Measurements from ENCODE around the gene MYL9.
A peak's percentile ranks its signal among the peaks of the same experiment; 100 is the strongest.
"Not testable (repeated sequence)": the region's sequence is repeated elsewhere in the genome, so short reads cannot be mapped to it uniquely, and the experiment has no call there.

The MYL9 gene

DNA sequence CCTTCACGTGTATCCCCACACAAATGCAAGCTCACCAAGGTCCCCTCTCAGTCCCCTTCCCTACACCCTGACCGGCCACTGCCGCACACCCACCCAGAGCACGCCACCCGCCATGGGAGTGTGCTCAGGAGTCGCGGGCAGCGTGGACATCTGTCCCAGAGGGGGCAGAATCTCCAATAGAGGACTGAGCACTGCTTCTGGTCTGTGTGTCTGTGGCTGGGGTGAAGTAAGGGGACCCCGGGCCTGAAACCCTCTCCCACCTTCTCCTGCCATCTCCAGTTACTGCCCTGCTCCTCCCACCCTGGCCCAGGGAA lies 8.3 kb downstream of the MYL9 start:
- no peak for DNase-seq (ENCODE audit: low read depth in 2 of 2)

- no peak for DNase-seq (ENCODE audit: low read depth in 2 of 2)
Measured at GRCh38 chr20:36549942-36550789, 8.8 kb downstream of the MYL9 start.

- no peak for DNase-seq (ENCODE audit: low read depth in 2 of 2)
Measured at GRCh38 chr20:36550790-36551299, 9.5 kb downstream of the MYL9 start.

GRCh38 chr20:36555248-36555647 lies 13.9 kb downstream of the MYL9 start:
- DNase-seq (ENCODE audit: low read depth in 2 of 2): no peak

- DNase-seq (ENCODE audit: low read depth in 2 of 2): no peak
Measured at GRCh38 chr20:36562724-36563123, 21.4 kb downstream of the MYL9 start.

DNA sequence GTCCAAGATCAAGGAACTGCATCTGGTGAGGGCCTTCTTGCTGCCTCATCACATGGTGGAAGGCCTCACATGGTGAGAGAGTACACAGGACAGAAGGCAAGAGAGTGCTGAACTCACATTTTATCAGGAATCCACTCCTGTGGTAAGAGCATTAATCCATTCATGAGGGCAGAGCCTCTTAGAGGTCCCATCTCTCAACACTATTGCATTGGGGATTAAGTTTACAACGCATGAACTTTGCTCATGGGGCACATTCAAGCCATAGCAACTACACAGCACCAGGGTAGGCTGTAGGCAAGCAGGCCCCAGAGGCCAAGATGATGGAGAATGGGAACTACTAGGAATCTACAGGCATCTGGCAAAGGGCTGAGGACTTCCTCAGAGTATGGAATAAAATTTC lies 22.1 kb downstream of the MYL9 start:
- no peak for DNase-seq (ENCODE audit: low read depth in 2 of 2)

GRCh38 chr20:36564078-36564725 lies 22.9 kb downstream of the MYL9 start:
- not testable (repeated sequence) for DNase-seq (ENCODE audit: low read depth in 2 of 2)

GRCh38 chr20:36564726-36565121 lies 23.4 kb downstream of the MYL9 start:
- DNase-seq (ENCODE audit: low read depth in 2 of 2): not testable (repeated sequence)

DNA sequence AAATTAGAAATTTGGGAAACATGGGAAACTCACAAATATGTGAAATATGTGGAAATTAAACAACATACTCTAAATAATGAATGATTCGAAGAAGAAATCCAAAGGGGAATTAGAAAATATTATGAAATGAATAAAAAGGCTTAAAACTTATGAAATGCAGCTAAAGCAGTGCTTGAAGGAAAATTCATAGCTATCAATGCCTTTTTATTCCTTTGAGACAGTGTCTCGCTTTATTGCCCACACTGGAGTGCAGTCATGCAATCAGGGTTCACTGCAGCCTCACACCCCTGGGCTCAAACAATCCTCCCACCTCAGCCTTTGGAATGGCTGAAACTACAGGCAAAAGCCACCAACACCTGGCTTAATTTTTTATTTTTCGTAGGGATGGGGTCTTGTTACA lies 24.2 kb downstream of the MYL9 start:
- no peak for DNase-seq (ENCODE audit: low read depth in 2 of 2)

GRCh38 chr20:36569847-36570429 lies 28.6 kb downstream of the MYL9 start:
- no peak for DNase-seq (ENCODE audit: low read depth in 2 of 2)

DNA sequence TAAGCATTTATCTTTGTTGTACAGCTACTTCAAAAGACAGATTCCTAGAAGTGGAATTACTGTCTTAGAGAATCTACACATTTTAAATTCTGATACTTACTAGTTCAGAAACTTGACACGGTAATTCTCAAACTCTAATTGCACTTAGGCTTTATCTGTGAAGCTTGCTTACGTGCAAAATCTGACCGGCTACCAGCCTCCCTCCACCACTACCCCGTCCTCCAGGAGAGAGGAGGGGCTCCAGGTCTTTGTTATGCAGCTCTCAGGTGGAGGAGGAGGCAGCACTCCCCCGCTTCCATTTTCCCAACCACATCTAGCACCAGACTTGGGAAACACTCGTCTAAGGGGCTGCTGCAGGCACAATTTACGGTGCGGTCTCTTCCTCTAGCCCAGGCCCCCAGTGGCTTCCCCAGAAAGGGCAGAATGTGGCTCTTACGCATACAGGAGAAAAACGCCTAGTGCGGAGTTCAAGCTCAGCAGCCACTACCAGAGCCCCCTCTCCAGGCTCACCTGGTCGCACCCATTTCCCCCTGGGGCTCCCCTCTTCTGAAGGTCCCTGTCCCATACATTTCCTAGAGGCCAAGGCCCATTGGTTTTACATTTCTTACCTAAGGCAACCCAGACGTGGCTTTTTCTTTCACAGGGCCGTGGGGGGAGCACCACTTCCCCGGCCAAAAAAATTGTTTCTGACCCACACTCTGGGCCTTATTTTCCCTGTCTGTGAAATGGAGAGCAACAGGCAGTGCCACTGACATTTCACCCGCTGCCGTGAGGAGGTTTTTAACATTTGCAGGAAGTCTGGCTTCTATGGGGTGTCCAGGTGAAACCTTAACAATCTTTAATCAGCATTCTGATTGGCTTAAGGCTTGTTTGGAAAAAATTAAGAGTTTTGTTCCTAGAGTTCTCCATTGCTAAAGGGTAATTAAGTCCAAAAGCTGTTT lies 30.5 kb downstream of the MYL9 start:
- no peak for DNase-seq (ENCODE audit: low read depth in 2 of 2)

DNA sequence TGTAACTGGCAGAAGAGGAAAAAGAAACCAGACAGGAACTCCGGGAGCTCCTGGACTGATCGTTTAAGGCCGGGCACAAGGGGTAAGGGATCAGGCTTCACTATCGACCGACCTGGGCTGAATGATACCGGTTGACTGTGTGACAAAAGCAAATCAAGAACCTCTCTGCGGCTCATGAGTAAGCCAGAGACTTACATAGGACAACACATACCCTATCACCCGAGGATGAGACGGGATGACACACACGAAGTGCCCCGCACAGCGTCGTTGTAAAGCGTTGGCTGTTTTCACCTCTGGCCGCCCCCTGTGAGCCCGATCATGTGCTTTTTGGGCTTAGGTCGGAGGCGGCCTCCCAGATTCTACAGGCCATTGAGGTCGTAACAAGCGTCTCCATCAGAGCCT lies 31.4 kb downstream of the MYL9 start:
- peak; percentile 39 to 69 for DNase-seq (ENCODE audit: low read depth in 2 of 2)

- DNase-seq (ENCODE audit: low read depth in 2 of 2): peak; percentile 85
Measured at GRCh38 chr20:36573103-36573797, 31.9 kb downstream of the MYL9 start, which contains the start of gene TGIF2. TGIF2 (plus strand) TSS chr20:36573597; CDS start chr20:36578775, 5,178 bp downstream.

DNA sequence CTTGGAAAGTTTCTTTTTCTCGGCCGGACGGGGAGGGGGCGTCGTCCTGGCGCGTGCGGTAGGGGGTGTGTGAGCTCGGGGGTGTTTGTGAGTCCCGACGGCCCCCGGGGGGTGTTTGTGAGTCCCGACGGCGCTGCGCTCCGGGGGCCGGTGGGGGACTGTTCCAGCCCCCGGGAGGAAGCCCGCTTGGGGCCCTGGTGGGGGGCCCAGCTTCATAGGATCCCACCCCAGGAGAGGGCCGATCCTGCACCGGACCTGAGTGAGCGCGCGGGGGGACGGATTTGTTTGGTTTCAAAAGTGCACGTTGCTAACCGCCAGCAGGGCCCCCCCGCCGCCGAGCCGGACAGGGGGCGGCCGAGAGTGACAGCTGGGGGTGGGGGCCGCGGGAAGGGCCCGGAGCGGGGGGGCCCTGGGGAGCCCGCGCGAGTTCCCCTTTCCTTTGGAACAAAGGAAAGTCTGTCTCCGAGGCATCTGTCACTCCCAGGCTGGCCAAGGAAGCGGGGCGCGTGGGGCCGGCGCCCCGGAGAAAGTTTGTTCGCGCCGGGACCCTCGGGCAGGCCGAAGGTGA lies 32.6 kb downstream of the MYL9 start:
- DNase-seq (ENCODE audit: low read depth in 2 of 2): peak in 1 of 2 donors; percentile 13

DNA sequence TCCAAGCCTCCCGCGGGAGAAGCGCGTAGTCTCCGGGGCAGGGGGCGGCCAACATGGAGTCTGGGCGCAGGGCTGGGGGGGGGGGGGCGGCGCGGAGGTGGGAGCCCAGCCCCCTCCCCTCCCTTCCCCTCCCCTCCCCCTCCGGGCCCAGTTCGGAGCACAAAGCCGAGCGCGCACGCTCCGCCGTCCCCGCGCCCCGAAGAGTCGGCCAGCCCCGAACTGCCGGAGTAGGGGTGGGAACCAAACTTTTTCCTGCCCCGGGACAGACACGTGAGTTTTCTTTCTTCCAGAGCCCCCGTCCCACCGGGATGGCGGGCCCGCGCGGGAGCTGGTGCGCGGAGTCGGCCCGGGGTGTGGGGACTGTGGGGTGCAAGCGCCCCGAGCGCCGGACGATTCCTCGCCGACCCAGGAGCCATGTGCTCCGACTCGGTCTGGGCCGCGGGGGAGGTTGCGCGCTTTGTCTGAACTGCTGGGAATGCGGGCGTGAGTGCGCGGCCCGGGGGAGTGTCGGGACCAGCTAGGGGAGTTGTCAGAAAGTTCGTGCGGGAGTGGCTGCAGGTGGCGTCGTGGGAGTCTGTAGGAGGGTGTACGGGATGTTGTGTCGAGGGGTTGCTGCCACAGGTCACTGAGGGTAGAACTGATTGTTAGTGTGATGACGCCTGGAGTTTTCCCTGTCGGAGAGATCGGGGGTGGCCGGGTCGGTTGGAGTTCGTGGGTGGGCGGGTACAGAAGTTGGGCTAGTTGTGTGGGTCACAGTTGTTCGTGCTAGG lies 33.2 kb downstream of the MYL9 start:
- peak; percentile 28 to 34 for DNase-seq (ENCODE audit: low read depth in 2 of 2)

DNA sequence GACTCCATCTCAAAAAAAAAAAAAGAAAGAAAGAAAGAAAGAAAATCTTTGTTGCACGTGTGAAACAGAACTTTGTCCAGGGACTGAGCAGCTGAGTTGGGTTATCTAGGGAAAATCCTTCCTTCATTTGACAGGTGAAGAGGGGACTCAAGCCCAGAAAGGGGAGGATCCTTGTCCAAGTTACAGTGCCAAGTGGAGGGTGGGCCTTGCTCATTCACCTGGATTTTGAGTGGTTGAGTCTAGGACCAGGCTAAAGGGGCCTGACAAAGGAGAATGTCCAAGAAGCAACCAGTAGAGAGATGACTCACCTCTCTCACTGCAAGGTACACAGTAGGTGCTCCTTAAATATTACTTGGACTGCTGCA lies 34.7 kb downstream of the MYL9 start:
- DNase-seq (ENCODE audit: low read depth in 2 of 2): no peak

DNA sequence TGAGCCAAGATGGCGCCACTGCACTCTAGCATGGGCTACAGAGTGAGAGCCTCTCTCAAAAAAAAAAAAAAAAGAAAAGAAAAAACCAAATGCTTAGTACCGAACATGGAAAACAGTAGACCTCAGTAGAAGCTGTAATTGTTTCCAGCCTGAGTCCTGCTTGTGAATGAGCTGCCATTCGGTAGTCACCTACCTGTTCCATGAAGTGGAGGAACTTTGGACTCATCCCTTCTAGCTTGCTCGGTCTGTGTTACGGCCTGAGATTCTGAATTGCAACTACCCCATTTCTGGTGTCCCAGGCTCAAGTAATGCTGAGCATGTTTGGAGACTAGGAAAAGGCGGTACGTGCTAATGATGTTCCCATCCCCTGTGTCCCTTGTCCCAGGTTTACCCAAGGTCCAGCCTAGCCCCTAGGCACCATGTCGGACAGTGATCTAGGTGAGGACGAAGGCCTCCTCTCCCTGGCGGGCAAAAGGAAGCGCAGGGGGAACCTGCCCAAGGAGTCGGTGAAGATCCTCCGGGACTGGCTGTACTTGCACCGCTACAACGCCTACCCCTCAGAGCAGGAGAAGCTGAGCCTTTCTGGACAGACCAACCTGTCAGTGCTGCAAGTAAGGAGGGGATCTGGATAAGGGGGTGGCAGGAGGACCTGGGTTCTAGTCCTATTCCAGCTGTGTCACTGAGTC lies 37.2 kb downstream of the MYL9 start:
- no peak for DNase-seq (ENCODE audit: low read depth in 2 of 2)

GRCh38 chr20:36579996-36580545 lies 38.8 kb downstream of the MYL9 start:
- no peak for DNase-seq (ENCODE audit: low read depth in 2 of 2)

DNA sequence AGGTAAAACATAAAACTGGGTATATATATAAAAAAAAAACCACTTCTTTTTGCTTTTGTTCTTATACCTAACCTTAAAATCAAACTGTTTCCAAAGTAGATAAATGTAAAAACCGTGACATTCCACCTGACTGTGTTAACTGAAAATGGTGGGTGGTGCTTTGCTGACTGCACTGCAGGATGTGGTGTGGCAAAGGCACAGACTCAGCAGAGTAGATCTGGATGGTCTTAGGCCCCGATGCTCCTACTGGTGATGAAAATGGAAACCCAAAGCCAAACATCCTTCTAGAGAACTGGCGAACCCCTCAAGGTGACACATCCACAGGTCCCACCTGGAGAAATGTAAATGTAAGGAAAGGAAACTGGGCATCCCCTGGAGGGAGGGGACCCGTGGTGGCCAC lies 41.0 kb downstream of the MYL9 start:
- DNase-seq (ENCODE audit: low read depth in 2 of 2): no peak
